SK-N-SH (cell line): Measurements from ENCODE around the gene RFXANK. TPM values are rescaled to one million over a fixed set of nuclear protein-coding genes. Genes with fewer than 3 reads are reported as not detected.

Source experiments
- polyA plus RNA-seq, 3 experiments: library from polyadenylated mRNA; depleted of rRNA; stranded (reverse); fragments of >200 nt; gene quantifications; 2 replicates each; pipeline ENCODE4 v1.2.3, GENCODE V29; 2012
- small RNA-seq, 7 experiments: library from RNA; depleted of rRNA; stranded (forward); fragments of <200 nt; gene quantifications; one replicate each; pipeline ENCODE3, GENCODE V24; 2012

Gene RFXANK
- polyA plus RNA-seq, 1 of the 3 experiments (the other 2 are of a cell fraction): 117 TPM

Small RNA genes lying within 50 kb of the gene (small RNA-seq; reads per million reads assigned to genes)
- 0 reads per million in 7 experiments for gene RNU6-1028P

Other genes starting within 250 kb of the RFXANK start
- 56.3 and 74.9 TPM in 2 replicates for gene SUGP2, start 158.7 kb upstream of the RFXANK start, polyA plus RNA-seq (2012; rRNA removed)
- gene ARMC6, start 158.7 kb upstream of the RFXANK start, polyA plus RNA-seq (2012; rRNA removed): 32.2 and 34.7 TPM in 2 replicates
- gene SLC25A42, start 128.3 kb upstream of the RFXANK start, polyA plus RNA-seq (2012; rRNA removed): 4.3 and 6.1 TPM in 2 replicates
- gene TMEM161A, start 53.8 kb upstream of the RFXANK start, polyA plus RNA-seq (2012; rRNA removed): 37.8 and 39.3 TPM in 2 replicates
- 1.0 and 1.1 TPM in 2 replicates for gene MEF2B, start 22.0 kb upstream of the RFXANK start, polyA plus RNA-seq (2012; rRNA removed)
- gene BORCS8, start 106 bp upstream of the RFXANK start, polyA plus RNA-seq (2012; rRNA removed): 33.7 and 36.4 TPM in 2 replicates
- 21.2 and 21.9 TPM in 2 replicates for gene NR2C2AP, start 11.2 kb downstream of the RFXANK start, polyA plus RNA-seq (2012; rRNA removed)
- gene NCAN, start 19.7 kb downstream of the RFXANK start, polyA plus RNA-seq (2012; rRNA removed): 0.03 and 0.10 TPM in 2 replicates
- 1.4 and 1.8 TPM in 2 replicates for gene TM6SF2, start 81.0 kb downstream of the RFXANK start, polyA plus RNA-seq (2012; rRNA removed)
- gene SUGP1, start 128.3 kb downstream of the RFXANK start, polyA plus RNA-seq (2012; rRNA removed): 35.1 and 43.2 TPM in 2 replicates
- 17.6 and 19.4 TPM in 2 replicates for gene MAU2, start 128.6 kb downstream of the RFXANK start, polyA plus RNA-seq (2012; rRNA removed)
- 28.0 and 36.6 TPM in 2 replicates for gene GATAD2A, start 213.4 kb downstream of the RFXANK start, polyA plus RNA-seq (2012; rRNA removed)